Hematopoietic multipotent progenitor cell treated with erythropoietin and hydrocortisone succinate and interleukin-3 and kit ligand, for 8 days (in vitro differentiated cells): ENCODE data around the gene PDLIM5.
"Not testable (repeated sequence)": the region's sequence is repeated elsewhere in the genome, so short reads cannot be mapped to it uniquely, and the experiment has no call there.

Source experiments
- DNase-seq: peaks from one replicate; pipeline ENCODE4 v3.0.0-alpha.2; 2015

Gene PDLIM5

DNA sequence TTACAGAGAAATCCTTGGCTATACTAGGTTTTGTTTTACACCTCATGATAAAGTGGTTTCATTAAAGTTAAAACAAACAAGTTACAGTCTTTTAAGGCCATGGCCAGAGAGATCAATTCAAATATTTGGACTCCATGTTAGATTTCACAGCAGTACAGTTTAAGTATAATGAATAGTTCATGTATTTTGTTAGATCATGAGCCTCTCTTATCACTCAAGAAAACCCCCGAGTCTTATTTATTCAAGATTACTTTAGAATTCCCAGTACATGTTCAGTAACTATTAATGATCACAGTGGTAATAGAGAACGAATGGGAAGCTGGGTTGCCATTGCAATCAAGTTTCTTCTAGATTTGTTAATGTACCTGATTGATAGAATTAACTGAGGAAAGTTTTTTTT is 15.2 kb downstream of the PDLIM5 start:
- DNase-seq: no peak

- no peak for DNase-seq
Observed at GRCh38 chr4:94468093-94468769, 16.5 kb downstream of the PDLIM5 start.

GRCh38 chr4:94469221-94469784 is 17.6 kb downstream of the PDLIM5 start:
- no peak for DNase-seq

DNA sequence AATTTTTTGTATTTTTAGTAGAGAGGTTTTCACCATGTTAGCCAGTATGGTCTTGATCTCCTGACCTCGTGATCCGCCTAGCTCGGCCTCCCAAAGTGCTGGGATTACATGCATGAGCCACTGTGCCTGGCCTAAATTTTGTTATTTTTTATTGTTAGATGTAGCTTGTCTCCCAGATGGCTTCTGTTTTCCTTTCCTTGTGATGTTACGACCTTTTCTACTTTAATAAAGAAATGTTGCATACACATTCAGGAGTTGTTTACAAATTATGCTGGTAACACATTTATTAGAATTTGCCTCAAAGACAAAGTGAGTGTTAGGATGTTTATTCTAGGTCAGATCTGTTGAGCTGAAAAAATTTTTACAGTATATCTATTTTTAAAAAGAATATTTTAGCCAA is 18.4 kb downstream of the PDLIM5 start:
- no peak for DNase-seq

DNA sequence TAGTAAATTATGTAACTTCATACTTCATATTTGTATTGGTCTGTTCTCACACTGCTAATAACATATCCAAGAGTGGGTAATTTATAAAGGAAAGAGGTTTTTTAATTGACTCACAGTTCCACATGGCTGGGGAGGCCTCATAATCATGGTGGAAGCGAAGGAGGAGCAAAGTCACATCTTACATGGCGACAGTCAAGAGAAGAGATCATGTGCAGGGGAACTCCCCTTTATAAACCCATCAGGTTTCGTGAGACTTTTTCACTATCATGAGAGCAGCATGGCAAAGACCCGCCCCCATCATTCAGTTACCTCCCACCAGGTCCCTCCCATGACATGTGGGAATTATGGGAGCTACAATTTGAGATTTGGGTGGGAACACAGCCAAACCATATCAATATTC is 19.0 kb downstream of the PDLIM5 start:
- not testable (repeated sequence) for DNase-seq

DNA sequence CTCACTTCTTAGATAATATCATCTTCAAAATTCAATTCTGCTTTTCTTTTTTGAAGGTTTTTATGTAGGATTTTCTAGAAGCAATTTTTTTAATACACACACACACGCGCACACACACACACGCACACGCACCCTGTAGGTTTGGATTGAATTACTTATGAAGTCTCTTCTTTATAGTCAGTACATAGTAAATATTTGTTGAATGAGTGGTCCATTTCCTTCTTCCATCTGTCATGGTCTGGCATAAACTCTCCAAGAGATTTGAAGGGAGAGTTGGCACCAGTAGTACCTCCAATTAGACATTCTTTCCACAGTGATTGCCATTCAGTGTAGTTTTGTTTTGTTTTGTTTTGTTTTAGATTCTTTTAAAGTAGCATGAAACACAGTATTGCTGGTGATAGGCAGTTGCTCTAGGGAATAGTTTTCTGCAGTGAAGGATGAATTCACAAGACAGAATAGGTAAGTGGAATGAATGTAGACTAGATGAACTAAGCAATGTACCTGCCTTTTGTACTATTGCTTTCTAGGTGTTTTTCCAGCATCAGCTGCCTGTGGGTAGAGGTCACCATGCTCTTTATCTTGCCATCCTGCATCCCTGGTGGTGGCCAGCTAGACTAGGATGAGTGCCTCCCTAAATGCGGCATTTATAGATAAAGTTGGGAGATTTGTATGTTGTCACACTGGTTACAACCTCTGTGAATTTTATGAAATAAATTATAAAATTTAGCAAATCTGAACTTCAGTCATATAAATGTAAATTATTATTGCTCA is 20.5 kb downstream of the PDLIM5 start:
- DNase-seq: no peak

- DNase-seq: no peak
Observed at GRCh38 chr4:94475050-94475449, 23.3 kb downstream of the PDLIM5 start.

DNA sequence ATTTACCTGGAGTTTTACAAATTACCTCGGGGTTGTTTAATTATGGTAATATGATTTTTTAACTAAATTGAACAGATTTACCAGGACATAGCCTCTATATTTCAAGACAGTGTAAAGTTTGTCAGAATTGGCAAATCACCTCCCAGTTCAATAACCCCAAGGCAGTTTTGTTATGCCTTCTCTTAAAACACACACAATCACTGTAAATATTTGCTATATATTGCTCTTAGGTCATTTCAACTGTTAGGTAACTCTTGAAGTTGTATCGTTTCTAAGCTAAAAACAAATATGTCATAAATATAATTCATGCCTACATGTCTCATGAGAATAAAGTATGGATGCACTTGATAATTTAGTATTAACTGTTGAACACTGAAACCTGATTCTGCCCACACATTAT is 24.1 kb downstream of the PDLIM5 start:
- DNase-seq: no peak

DNA sequence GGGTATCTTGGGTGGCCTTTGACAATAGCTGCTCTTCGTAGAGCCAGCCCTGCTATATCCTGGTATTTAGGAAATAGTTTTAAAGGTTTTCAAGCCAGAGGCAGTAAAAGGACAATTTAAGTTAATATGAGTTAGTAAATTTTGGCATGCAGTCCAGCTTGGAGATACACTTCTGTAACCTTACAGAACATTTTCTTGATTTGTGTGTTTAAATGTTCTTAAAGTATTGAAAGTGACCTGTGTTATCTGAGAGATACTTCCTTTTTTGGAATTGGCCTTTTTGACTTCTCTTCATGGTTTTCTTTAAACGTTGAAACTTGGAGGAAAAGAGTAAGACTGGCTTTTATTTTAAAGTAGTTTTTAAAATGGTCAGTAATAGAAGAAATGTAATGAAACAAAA is 25.5 kb downstream of the PDLIM5 start:
- no peak for DNase-seq

GRCh38 chr4:94478805-94479204 is 27.1 kb downstream of the PDLIM5 start:
- DNase-seq: not testable (repeated sequence)

DNA sequence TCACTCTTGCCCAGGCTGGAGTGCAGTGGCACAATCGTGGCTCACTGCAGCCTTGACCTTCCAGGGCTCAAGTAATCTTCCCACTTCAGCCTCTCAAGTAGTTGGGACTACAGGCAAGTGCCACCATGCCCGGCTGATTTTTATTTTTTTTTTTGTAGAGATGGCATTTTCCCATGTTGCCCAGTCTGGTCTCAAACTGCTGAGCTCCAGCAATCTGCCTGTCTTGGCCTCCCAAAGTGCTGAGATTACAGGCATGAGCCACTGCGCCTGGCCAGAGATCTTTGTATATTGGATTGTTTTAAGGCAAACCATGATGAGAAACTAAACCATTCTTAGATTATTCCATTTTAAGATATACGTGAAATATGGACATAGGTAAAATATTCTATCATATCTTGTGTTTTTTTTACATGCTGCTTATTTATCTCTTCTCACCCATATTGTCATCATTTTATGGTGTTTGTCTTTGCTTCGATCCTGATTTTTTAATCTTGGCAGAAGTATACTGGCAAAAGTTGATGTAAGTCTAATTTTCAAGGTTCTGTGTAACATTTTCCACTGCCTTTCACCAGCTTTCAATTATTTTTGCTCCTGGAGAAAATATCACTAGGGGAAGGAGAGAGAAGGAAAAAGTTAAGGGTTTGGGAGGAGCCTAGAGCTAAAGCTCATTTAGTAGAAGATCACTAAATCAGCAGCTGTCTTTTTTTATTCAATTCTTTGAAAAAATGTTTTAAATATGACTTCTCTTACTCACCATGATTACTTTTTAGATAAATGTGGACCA is 27.8 kb downstream of the PDLIM5 start:
- DNase-seq: no peak

DNA sequence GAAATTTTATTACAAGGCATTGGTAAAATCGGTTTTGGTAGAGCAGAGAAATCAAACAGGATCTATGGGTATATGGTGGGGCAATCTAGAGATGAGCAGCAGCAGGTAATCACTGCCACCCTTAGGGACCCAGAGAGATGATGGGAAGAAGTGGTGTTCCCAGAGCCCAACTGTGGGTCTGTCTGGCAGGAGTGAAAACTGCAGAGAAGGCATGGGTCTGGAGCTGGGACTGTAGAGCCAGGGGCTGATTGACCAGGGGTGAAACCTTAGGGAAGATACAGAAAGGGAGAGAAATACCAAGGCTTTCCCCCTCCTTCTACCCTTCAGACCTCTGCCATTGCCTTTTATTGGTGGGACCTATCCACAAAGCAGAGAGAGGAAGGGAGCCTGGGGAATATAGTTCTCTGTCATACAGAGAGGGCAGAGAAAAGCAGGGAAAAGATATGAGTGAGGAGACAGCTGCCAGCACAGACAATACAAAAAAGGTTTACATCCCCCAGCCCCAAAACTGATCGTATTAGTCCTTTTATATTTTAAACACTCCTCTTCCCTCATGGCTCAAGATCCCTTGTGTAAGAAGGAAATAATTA is 28.7 kb downstream of the PDLIM5 start:
- DNase-seq: no peak

DNA sequence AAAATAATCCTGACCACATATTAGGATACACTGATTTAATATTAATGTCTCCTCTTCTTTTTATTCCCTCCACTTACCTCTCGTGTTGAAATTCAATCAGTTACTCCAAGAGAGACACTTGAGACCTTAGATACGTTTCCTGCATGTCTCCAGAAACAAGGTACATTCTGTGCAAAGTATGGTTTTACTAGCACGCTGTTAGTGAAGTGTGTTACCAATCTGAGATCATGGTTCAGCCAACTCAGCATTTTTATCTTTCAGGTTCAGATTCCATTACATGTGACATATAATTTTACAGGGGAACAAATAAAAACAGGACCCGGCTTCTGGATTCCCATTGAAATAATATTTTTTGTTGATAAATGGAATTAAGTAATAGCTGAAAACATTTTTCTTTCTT is 32.2 kb downstream of the PDLIM5 start:
- no peak for DNase-seq

- DNase-seq: no peak
Observed at GRCh38 chr4:94484818-94485217, 33.1 kb downstream of the PDLIM5 start.

GRCh38 chr4:94486372-94486801 is 34.6 kb downstream of the PDLIM5 start:
- peak; percentile 29 for DNase-seq

- no peak for DNase-seq
Observed at GRCh38 chr4:94488670-94489069, 36.9 kb downstream of the PDLIM5 start.

DNA sequence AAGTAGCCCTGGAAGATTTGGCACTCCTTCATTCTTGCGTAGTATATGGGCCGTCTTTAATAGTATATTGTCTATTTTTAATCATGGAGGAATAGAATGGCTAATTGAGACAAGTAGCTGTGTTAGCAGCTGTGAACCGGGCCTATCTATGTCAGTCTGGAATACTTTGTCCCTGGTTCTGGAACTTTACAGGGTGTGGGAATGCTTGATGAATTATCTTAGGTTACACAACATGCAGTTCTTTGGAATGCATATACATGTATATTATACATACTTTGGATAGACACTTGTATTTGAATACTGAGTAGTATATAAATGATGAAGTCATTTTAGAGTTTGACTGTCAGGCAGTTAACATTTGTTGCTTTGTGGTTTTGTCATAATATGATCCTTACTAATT is 37.4 kb downstream of the PDLIM5 start:
- no peak for DNase-seq

DNA sequence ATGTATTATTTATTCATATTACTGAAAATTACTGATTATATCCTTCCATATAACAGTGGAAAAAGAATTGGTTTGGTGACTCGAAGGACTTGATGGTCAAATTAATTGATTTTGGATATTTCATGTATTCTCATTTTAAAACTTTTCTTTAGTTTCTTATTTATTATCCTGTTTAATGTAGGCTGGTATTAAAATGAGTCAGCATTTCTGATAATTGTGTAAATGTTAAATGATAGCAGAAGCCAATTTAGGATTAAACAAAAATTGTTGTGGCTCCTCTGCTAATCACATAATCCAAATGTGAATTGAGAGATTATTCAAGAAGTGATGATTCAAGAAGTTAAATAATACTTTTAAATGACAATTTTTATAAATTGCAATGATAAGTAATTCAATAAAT is 38.7 kb downstream of the PDLIM5 start:
- no peak for DNase-seq

GRCh38 chr4:94491322-94491721 is 39.6 kb downstream of the PDLIM5 start:
- no peak for DNase-seq

DNA sequence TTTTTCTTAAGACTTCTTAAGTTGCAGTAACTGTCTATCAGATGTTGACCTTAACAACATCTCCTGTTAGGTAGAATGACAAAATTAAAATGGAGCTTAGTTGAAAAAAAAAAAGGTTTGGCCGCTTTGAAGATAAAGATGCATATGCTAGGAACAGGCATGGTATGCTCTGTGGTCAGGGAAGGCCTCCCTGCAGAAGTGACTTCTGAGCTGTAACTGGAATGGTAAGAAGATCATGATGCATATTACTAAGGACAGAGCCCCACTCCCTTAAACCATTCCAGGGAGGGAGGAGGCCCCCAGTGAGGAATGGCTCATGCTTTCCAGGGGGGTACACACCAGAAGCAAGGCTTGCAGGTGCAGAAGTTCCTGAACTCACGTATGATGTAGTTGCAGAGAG is 43.7 kb downstream of the PDLIM5 start:
- no peak for DNase-seq

GRCh38 chr4:94497690-94498089 is 45.9 kb downstream of the PDLIM5 start:
- DNase-seq: no peak

GRCh38 chr4:94498502-94498901 is 46.8 kb downstream of the PDLIM5 start:
- no peak for DNase-seq

GRCh38 chr4:94500685-94501084 is 48.9 kb downstream of the PDLIM5 start:
- no peak for DNase-seq
